ENCODE data around the gene THRB. TPM values are rescaled to one million over a fixed set of nuclear protein-coding genes. Genes with fewer than 3 reads are reported as not detected.

Gene THRB
- total RNA-seq, 1 donor from 2014 or later: under 0.01 TPM

- no peak for DNase-seq (ENCODE audit: low read depth in 2 of 2)
These were observed 302.7 kb downstream of the THRB start for GRCh38 chr3:24191801-24192403.

DNA sequence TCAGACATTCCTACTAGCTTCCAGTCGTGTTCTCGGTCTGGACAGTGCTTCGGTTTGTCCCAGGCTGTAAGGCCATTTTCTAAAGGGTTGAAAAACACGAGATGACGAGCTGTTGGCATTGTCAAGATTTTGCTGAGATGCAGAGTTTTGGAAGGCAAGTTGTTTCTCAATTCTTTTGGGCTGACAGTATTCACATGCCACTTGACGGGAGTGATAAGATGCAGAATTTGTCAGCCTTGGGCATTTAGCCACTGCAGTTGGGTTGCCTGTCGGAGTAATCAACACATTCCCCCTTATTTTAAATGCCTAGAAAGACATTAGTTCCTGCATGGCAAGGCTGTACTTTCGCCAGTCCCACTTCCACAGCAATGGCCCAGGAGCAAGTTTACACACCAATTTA, 304.4 kb downstream of the THRB start:
- no peak for DNase-seq (ENCODE audit: low read depth in 2 of 2)

GRCh38 chr3:24185738-24186384, 308.8 kb downstream of the THRB start:
- DNase-seq (ENCODE audit: low read depth in 2 of 2): peak; percentile 75 to 81

GRCh38 chr3:24184528-24185176, 310.0 kb downstream of the THRB start:
- no peak for DNase-seq (ENCODE audit: low read depth in 2 of 2)

GRCh38 chr3:24182756-24183155, 311.9 kb downstream of the THRB start:
- no peak for DNase-seq (ENCODE audit: low read depth in 2 of 2)

- DNase-seq (ENCODE audit: low read depth in 2 of 2): no peak
These were observed 313.4 kb downstream of the THRB start for GRCh38 chr3:24181256-24181655.

- no peak for DNase-seq (ENCODE audit: low read depth in 2 of 2)
These were observed 314.0 kb downstream of the THRB start for GRCh38 chr3:24180616-24181015.

DNA sequence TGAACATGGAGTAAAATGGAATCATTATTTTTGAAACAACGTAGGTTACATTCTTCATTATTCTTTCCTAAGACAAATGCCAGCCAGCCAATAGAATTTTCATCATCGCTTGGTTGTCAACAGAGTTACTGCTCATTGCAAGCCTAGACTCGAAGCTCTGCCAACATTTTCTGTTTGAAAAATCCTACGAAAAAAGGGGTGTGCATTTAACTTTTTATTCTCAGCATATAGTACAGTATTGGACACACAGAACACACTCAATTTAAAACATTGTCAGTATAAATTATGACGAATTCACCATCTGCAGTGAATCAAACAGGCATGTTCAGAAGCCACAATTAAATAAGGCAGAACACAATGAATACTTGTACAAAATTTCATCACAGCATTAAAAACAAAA, 317.4 kb downstream of the THRB start:
- DNase-seq (ENCODE audit: low read depth in 2 of 2): no peak

- no peak for DNase-seq (ENCODE audit: low read depth in 2 of 2)
These were observed 320.0 kb downstream of the THRB start for GRCh38 chr3:24174614-24175013.

GRCh38 chr3:24168977-24169376, 325.7 kb downstream of the THRB start:
- DNase-seq (ENCODE audit: low read depth in 2 of 2): no peak

GRCh38 chr3:24167429-24167828, 327.2 kb downstream of the THRB start:
- DNase-seq (ENCODE audit: low read depth in 2 of 2): no peak

DNA sequence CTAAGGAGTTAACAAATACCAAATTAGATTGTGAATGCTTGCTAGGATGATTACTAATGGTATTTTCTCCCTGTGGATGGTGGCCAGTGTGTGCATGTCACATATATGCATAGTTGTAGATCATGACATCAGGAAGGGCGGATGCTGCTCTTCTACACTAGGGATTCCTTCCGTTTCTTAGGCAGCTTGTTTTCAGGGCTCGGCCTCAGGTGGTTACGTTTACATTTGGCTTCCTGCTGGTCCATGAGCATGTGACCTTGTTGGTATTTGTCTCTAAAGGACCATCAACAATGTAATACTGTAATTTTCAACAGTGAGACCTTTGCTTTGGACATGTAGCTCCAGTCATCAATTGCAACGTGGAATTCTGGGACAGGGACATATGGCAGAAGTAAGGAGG, 328.1 kb downstream of the THRB start:
- DNase-seq (ENCODE audit: low read depth in 2 of 2): no peak

- DNase-seq (ENCODE audit: low read depth in 2 of 2): no peak
These were observed 329.1 kb downstream of the THRB start for GRCh38 chr3:24165603-24165982.

GRCh38 chr3:24164967-24165602, 329.6 kb downstream of the THRB start:
- no peak for DNase-seq (ENCODE audit: low read depth in 2 of 2)

DNA sequence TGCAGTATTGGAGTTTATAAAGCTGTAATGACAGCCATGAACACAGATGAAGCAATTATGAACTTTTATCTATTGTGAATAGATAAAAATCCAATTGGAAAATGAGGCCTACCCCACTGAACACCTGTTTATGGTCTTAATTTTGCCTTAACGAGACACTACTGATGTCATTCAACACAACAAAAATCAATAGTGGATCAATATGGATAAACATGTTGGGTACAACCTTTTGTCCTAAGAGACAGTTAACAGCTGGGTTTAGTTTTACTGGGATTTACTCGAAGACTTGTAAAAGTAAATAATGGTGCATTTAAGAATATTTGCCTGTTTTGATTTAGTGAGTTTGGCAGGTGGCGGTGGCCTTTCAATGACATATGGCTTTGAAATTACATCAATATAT, 331.7 kb downstream of the THRB start:
- no peak for DNase-seq (ENCODE audit: low read depth in 2 of 2)

DNA sequence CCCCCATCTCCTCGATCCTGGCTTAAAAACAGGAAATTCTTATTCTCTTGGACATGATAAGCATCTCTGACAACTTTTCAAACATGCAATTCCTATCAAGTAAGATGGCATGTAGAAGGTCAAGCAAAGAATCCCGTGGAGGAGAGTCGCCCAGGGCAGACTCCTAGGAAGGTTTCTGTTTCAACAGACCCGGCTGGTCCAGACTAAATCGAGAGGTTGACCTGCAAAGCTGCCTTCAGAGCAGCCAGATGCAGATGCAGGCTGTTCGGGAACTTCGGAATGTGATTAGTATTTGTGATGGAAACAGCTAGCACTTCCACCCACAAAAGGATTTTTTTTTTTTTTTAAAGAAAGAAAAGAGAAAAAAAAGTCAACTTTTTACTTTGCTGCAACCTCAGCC, 332.8 kb downstream of the THRB start:
- DNase-seq (ENCODE audit: low read depth in 2 of 2): no peak

- peak; percentile 9 to 30 for DNase-seq (ENCODE audit: low read depth in 2 of 2)
These were observed 334.1 kb downstream of the THRB start for GRCh38 chr3:24160424-24161095.

- no peak for DNase-seq (ENCODE audit: low read depth in 2 of 2)
These were observed 335.7 kb downstream of the THRB start for GRCh38 chr3:24158761-24159454.

DNA sequence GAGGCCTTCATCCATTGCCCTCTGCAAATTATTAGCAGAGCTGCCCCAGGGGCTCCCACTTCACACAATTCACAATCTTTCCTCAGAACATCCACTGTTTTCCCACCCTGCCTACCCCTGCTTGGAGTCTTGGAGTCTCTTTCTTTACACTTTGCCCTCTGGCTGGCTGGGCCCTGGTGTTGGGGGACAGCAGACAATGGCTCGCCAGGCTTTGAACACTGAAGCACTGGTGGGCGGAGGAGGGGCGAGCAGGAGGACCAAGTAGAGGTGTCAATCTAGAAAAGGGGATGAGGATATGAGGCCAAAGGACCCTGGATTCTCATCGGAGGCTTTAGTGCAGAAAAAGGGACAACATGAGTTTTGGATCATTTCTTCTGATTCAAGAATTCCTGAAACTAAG, 337.5 kb downstream of the THRB start:
- no peak for DNase-seq (ENCODE audit: low read depth in 2 of 2)

DNA sequence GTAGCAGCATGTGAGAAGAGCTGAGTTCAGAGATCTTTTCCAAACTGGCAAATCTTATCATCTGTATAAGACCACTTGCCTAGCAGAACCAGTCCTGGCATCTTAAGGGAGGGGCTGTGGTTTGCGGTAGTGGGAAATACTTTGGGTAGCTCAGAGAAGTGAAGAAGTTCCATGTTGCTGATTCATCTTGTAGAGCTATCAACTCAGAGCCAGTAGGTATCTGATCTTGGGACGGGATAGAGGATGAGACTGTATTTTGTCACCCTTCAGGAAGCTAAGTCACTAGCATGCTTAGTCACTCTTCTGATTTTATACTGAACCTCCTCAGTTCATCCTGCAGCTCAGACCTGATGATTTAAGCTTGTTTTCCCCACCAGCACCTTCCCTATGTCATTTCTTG, 338.2 kb downstream of the THRB start:
- no peak for DNase-seq (ENCODE audit: low read depth in 2 of 2)

GRCh38 chr3:24155276-24155675, 339.4 kb downstream of the THRB start:
- DNase-seq (ENCODE audit: low read depth in 2 of 2): no peak

DNA sequence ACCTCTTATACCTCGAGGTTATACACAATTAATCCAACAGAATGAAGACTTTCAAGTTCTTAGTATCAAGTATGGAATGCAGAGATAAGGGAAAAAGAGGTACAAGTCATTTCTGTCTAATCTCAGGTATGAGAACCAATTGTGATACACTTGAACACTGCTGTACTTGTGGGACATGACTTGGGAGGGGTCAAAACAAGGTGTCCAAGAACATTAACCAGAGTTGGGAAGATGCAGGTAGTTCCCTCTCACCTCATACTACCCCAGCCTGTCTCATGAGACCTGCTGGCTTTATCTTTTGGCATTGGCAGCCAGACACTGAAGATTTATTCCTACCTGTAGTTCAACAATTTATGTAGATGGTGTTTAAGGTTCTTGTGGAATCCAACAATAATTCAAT, 339.9 kb downstream of the THRB start:
- no peak for DNase-seq (ENCODE audit: low read depth in 2 of 2)
